HG03135 (cell line): ENCODE results near the gene CLEC16A.
"Not testable (repeated sequence)": the region's sequence is repeated elsewhere in the genome, so short reads cannot be mapped to it uniquely, and the experiment has no call there.

Experiments used
- ATAC-seq: cut with Tn5 transposase; IDR thresholded peaks from one replicate; pipeline ENCODE4 v1.9.1; 2021; ENCODE audit warnings: mild to moderate bottlenecking, moderate library complexity; ENCODE audit not compliant: unreplicated experiment

Gene CLEC16A

GRCh38 chr16:10923146-10923649 lies 21.2 kb upstream of the CLEC16A start:
- no peak for ATAC-seq

- no peak for ATAC-seq
Measured at GRCh38 chr16:10923650-10924214, 20.6 kb upstream of the CLEC16A start.

- ATAC-seq = not testable (repeated sequence)
Measured at GRCh38 chr16:10925285-10925684, 19.1 kb upstream of the CLEC16A start.

GRCh38 chr16:10926094-10926493 lies 18.3 kb upstream of the CLEC16A start:
- no peak for ATAC-seq

- no peak for ATAC-seq
Measured at GRCh38 chr16:10926867-10927266, 17.5 kb upstream of the CLEC16A start.

GRCh38 chr16:10927497-10928112 lies 16.8 kb upstream of the CLEC16A start:
- no peak for ATAC-seq

GRCh38 chr16:10929097-10929496 lies 15.3 kb upstream of the CLEC16A start:
- ATAC-seq = not testable (repeated sequence)

- no peak for ATAC-seq
Measured at GRCh38 chr16:10929853-10930754, 14.3 kb upstream of the CLEC16A start.

GRCh38 chr16:10930755-10931093 lies 13.6 kb upstream of the CLEC16A start:
- ATAC-seq = no peak

GRCh38 chr16:10931134-10931533 lies 13.2 kb upstream of the CLEC16A start:
- no peak for ATAC-seq

- ATAC-seq = no peak
Measured at GRCh38 chr16:10931977-10932632, 12.3 kb upstream of the CLEC16A start.

GRCh38 chr16:10932959-10933710 lies 11.2 kb upstream of the CLEC16A start:
- no peak for ATAC-seq

GRCh38 chr16:10933865-10934264 lies 10.5 kb upstream of the CLEC16A start:
- ATAC-seq = no peak

- no peak for ATAC-seq
Measured at GRCh38 chr16:10934325-10935107, 9.8 kb upstream of the CLEC16A start.

- no peak for ATAC-seq
Measured at GRCh38 chr16:10935226-10935915, 9.0 kb upstream of the CLEC16A start.

GRCh38 chr16:10936272-10936984 lies 7.9 kb upstream of the CLEC16A start:
- ATAC-seq = no peak

GRCh38 chr16:10937068-10937859 lies 7.1 kb upstream of the CLEC16A start:
- ATAC-seq = no peak

- ATAC-seq = no peak
Measured at GRCh38 chr16:10938321-10938720, 6.0 kb upstream of the CLEC16A start.
